Neural cell (in vitro differentiated cells): ENCODE measurements around the gene ADRB2. TPM values are rescaled to one million over a fixed set of nuclear protein-coding genes. Genes with fewer than 3 reads are reported as not detected.

ENCODE experiments used
- H2AFZ ChIP-seq: fragments of 200-600, 300-800 bp; sonication (generic), shearing (Covaris generic); 2 replicates; pipeline ENCODE4 v1.6.0; 2014; ENCODE audit warnings: low read depth, mild to moderate bottlenecking, antibody characterized with exemption, low read length, moderate library complexity
- H3F3A ChIP-seq: fragments of 200-600 bp; shearing (Covaris generic); 2 replicates; pipeline ENCODE4 v1.6.1; 2016; ENCODE audit warnings: mild to moderate bottlenecking, moderate library complexity, mixed read lengths, antibody characterized with exemption, low read length; ENCODE audit not compliant: insufficient read depth, poor library complexity, severe bottlenecking
- H3K27ac ChIP-seq: fragments of 200-600, 300-800 bp; sonication (generic), shearing (Covaris generic); 2 replicates; pipeline ENCODE4 v1.5.1; 2014; ENCODE audit warnings: mild to moderate bottlenecking, low read length, moderate library complexity
- H3K27me3 ChIP-seq: fragments of 300-800, 200-600 bp; sonication (generic), shearing (Covaris generic); 2 replicates; pipeline ENCODE4 v1.6.0; 2014; ENCODE audit warnings: mild to moderate bottlenecking, low read depth, low read length, moderate library complexity; ENCODE audit not compliant: insufficient read depth
- H3K36me3 ChIP-seq: fragments of 300-800, 200-600 bp; sonication (generic), shearing (Covaris generic); 2 replicates; pipeline ENCODE4 v1.5.1; 2014; ENCODE audit warnings: mild to moderate bottlenecking, antibody characterized with exemption, low read length, moderate library complexity; ENCODE audit not compliant: insufficient read depth
- H3K4me2 ChIP-seq: fragments of 300-800, 200-600 bp; sonication (generic), shearing (Covaris generic); 2 replicates; pipeline ENCODE4 v1.6.0; 2014; ENCODE audit warnings: mild to moderate bottlenecking, low read length
- H3K4me3 ChIP-seq: fragments of 300-800, 200-600 bp; sonication (generic), shearing (Covaris generic); 2 replicates; pipeline ENCODE4 v1.5.1; 2014; ENCODE audit warnings: mild to moderate bottlenecking, low read length, moderate library complexity
- H3K79me2 ChIP-seq: fragments of 200-600 bp; shearing (Covaris generic); replicated peaks from 2 replicates; pipeline ENCODE4 v1.6.0; 2014; ENCODE audit warnings: mild to moderate bottlenecking, low read length, moderate library complexity; ENCODE audit not compliant: insufficient read depth
- H3K9ac ChIP-seq: fragments of 300-800, 200-600 bp; sonication (generic), shearing (Covaris generic); 2 replicates; pipeline ENCODE4 v1.6.1; 2016; ENCODE audit warnings: mild to moderate bottlenecking, low read length, mixed read lengths
- H3K9me2 ChIP-seq: fragments of 200-600 bp; shearing (Covaris generic); 2 replicates; pipeline ENCODE4 v1.6.1; 2016; ENCODE audit warnings: mild to moderate bottlenecking, low read length, mixed read lengths; ENCODE audit not compliant: insufficient read depth
- H3K9me3 ChIP-seq: fragments of 200-600, 300-800 bp; sonication (generic), shearing (Covaris generic); 2 replicates; pipeline ENCODE4 v1.6.1; 2016; ENCODE audit warnings: mild to moderate bottlenecking, mixed run types, low read length, moderate library complexity, mixed read lengths
- H4K20me1 ChIP-seq: fragments of 200-600 bp; shearing (Covaris generic); 2 replicates; pipeline ENCODE4 v1.6.1; 2016; ENCODE audit warnings: mild to moderate bottlenecking, mixed run types; ENCODE audit not compliant: insufficient read depth
- EP300 ChIP-seq: fragments of 450-650 bp; conservative IDR thresholded peaks from 2 replicates; pipeline ENCODE4 v1.6.1; 2014; ENCODE audit warnings: antibody characterized with exemption, mild to moderate bottlenecking, moderate library complexity; ENCODE audit not compliant: poor library complexity, severe bottlenecking
- EZH2 ChIP-seq: fragments of 200-600, 300-800 bp; shearing (Covaris generic), sonication (generic); IDR thresholded peaks from 2 replicates; pipeline ENCODE4 v1.6.1; 2014; ENCODE audit warnings: antibody characterized with exemption, low read length, borderline replicate concordance, mild to moderate bottlenecking; ENCODE audit not compliant: insufficient read depth, poor library complexity, severe bottlenecking
- MXI1 ChIP-seq: fragments of 450-650 bp; conservative IDR thresholded peaks from 2 replicates; pipeline ENCODE4 v1.6.1; 2014; ENCODE audit warnings: antibody characterized with exemption, mild to moderate bottlenecking; ENCODE audit not compliant: poor library complexity, severe bottlenecking
- POLR2AphosphoS5 ChIP-seq: IDR thresholded peaks from 2 replicates; pipeline ENCODE4 v1.6.1; 2012
- RAD21 ChIP-seq: fragments of 450-650 bp; conservative IDR thresholded peaks from 2 replicates; pipeline ENCODE4 v1.6.1; 2014; ENCODE audit warnings: antibody characterized with exemption, mild to moderate bottlenecking, moderate library complexity
- SMC3 ChIP-seq: fragments of 450-650 bp; conservative IDR thresholded peaks from 2 replicates; pipeline ENCODE4 v1.6.1; 2014; ENCODE audit warnings: antibody characterized with exemption, mild to moderate bottlenecking, moderate library complexity; ENCODE audit not compliant: poor library complexity
- TAF1 ChIP-seq: IDR thresholded peaks from 2 replicates; pipeline ENCODE4 v1.6.1; 2012; ENCODE audit warnings: low read depth
- polyA plus RNA-seq: library from polyadenylated mRNA; depleted of rRNA; stranded (reverse); fragments of >200 nt; gene quantifications from 2 replicates; pipeline ENCODE4 v1.2.3, GENCODE V29; 2014
- TF ChIP-seq, protein P1 (sequence below): IDR thresholded peaks from 2 replicates; pipeline ENCODE4 v1.6.1; 2012; ENCODE audit warnings: borderline replicate concordance
- TF ChIP-seq, protein P2 (sequence below): fragments of 450-650 bp; IDR thresholded peaks from 2 replicates; pipeline ENCODE4 v1.5.1; 2014; ENCODE audit warnings: antibody characterized with exemption, mild to moderate bottlenecking, moderate library complexity; ENCODE audit not compliant: poor library complexity, severe bottlenecking

ADRB2 gene
- polyA plus RNA-seq, 1 donor from 2014 or later: not detected

DNA sequence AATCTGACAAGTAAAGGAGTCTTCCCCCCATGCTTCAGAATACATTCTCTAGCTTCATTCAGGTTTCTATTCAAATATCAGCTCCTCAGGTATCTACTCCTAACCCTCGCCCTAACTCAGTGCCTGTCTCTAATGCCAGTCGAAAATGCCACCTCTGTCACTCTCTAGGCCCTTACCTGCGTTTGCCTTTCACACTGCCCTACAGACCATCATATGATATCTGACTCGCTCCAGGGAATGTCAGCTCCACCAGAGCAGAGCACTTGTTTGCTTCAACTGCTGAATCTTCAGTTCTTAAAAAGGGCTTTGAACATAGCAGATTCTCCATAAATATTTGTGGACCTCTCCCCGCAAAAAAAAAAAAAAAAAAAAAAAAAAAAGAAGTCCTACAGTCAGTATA lies 46.7 kb downstream of the ADRB2 start:
- Histone ChIP-seq H3K4me2 (no peak overlapping the region), H3K4me3 (no peak overlapping the region), H3K27me3 (no peaks in the 10 kb centered on the region), H3K9me2 (no peaks in the 10 kb centered on the region), H4K20me1 (no peaks in the 10 kb centered on the region), H3K9ac (no peak overlapping the region), H3K9me3 (no peaks in the 10 kb centered on the region), H2AFZ (no peak overlapping the region), H3F3A (no peaks in the 10 kb centered on the region), H3K27ac (no peak overlapping the region), H3K79me2 (no peaks in the 10 kb centered on the region), H3K36me3 (no peaks in the 10 kb centered on the region)
- TF ChIP-seq, protein P1, sequence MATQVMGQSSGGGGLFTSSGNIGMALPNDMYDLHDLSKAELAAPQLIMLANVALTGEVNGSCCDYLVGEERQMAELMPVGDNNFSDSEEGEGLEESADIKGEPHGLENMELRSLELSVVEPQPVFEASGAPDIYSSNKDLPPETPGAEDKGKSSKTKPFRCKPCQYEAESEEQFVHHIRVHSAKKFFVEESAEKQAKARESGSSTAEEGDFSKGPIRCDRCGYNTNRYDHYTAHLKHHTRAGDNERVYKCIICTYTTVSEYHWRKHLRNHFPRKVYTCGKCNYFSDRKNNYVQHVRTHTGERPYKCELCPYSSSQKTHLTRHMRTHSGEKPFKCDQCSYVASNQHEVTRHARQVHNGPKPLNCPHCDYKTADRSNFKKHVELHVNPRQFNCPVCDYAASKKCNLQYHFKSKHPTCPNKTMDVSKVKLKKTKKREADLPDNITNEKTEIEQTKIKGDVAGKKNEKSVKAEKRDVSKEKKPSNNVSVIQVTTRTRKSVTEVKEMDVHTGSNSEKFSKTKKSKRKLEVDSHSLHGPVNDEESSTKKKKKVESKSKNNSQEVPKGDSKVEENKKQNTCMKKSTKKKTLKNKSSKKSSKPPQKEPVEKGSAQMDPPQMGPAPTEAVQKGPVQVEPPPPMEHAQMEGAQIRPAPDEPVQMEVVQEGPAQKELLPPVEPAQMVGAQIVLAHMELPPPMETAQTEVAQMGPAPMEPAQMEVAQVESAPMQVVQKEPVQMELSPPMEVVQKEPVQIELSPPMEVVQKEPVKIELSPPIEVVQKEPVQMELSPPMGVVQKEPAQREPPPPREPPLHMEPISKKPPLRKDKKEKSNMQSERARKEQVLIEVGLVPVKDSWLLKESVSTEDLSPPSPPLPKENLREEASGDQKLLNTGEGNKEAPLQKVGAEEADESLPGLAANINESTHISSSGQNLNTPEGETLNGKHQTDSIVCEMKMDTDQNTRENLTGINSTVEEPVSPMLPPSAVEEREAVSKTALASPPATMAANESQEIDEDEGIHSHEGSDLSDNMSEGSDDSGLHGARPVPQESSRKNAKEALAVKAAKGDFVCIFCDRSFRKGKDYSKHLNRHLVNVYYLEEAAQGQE: no peak
- TF ChIP-seq EZH2 (no peak), TAF1 (no peak), RAD21 (no peak), EP300 (no peak), POLR2AphosphoS5 (no peak)
- TF ChIP-seq, protein P2, sequence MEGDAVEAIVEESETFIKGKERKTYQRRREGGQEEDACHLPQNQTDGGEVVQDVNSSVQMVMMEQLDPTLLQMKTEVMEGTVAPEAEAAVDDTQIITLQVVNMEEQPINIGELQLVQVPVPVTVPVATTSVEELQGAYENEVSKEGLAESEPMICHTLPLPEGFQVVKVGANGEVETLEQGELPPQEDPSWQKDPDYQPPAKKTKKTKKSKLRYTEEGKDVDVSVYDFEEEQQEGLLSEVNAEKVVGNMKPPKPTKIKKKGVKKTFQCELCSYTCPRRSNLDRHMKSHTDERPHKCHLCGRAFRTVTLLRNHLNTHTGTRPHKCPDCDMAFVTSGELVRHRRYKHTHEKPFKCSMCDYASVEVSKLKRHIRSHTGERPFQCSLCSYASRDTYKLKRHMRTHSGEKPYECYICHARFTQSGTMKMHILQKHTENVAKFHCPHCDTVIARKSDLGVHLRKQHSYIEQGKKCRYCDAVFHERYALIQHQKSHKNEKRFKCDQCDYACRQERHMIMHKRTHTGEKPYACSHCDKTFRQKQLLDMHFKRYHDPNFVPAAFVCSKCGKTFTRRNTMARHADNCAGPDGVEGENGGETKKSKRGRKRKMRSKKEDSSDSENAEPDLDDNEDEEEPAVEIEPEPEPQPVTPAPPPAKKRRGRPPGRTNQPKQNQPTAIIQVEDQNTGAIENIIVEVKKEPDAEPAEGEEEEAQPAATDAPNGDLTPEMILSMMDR: no peak

DNA sequence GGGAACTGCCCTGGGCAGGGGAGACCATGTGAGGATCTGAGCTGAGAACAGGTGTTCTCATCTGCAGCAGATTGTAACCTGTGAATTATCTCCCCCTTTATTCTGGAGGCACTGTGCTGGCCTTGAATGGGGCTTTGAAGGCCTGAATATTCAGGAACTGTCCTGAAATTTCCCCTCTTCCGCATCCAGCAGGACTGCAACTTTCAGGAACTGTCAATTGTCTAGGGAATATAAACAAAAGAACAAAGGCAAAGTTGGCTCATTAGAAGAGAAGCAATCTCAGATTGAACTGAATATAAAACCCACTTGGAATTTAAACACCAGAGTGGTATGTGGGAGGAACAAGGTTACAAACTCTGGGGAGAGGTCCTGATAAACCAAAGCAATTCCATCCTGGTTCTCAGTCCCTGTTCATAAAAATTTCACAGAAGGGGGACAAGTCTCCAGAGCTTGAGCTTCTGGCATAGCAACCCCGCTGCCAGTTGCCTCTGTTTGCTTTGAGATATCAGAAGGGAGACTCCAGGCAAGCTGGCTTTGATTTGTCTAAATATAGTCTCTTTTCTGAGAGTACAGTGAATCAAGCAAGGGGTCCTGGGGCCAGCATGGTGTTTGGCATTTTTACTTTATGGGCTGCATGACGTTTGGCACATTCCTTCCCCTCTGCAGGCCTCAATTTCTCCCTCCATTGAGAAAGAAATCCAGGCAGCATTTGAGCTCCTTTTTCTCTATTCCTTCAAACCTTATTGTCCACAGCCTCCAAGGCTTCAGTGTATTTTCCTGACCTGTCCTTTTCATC lies 47.5 kb downstream of the ADRB2 start:
- no peaks in the 10 kb centered on the region for H3K9me2 ChIP-seq
- H3K27me3 ChIP-seq: no peaks in the 10 kb centered on the region
- no peaks in the 10 kb centered on the region for H3K36me3 ChIP-seq
- no peaks in the 10 kb centered on the region for H3K79me2 ChIP-seq
- H3K9me3 ChIP-seq: no peaks in the 10 kb centered on the region
- H3F3A ChIP-seq: no peaks in the 10 kb centered on the region
- H3K4me2 ChIP-seq: no peak overlapping the region
- H3K4me3 ChIP-seq: no peak overlapping the region
- no peak overlapping the region for H3K27ac ChIP-seq
- H2AFZ ChIP-seq: no peak overlapping the region
- H3K9ac ChIP-seq: no peak overlapping the region
- H4K20me1 ChIP-seq: no peaks in the 10 kb centered on the region
- no peak for TF ChIP-seq EZH2
- no peak for TF ChIP-seq EP300
- no peak for TF ChIP-seq TAF1
- TF ChIP-seq MXI1: no peak
- TF ChIP-seq SMC3: no peak
- TF ChIP-seq, protein P2: no peak
- TF ChIP-seq POLR2AphosphoS5: no peak
- no peak for TF ChIP-seq RAD21
- TF ChIP-seq, protein P1: no peak
